BJ (cell line): ENCODE data around the gene RPLP1. TPM values are rescaled to one million over a fixed set of nuclear protein-coding genes. Genes with fewer than 3 reads are reported as not detected.

Experiments used
- CTCF ChIA-PET: fragments of 350-600 bp; formaldehyde crosslinking; extraction: SDS; loops from one replicate; lab custom pipeline; 2021; ENCODE audit warnings: antibody characterized with exemption, inconsistent platforms; lab: Yijun Ruan, JAX
- POLR2A ChIA-PET: fragments of 300-600 bp; sonication (Branson Sonifier 250); formaldehyde crosslinking; extraction: SDS; loops from one replicate; lab custom pipeline; 2021; ENCODE audit warnings: antibody characterized with exemption; lab: Charles Lee
- DNase-seq: peaks from one replicate; pipeline ENCODE4 v3.0.0-alpha.2; 2011; ENCODE audit warnings: low read depth
- H3K27me3 ChIP-seq: 2 replicates; pipeline ENCODE4 v1.6.0; 2011; ENCODE audit warnings: low read length; ENCODE audit not compliant: control insufficient read depth, insufficient read depth
- H3K36me3 ChIP-seq: 2 replicates; pipeline ENCODE4 v1.5.1; 2011; ENCODE audit warnings: low read length; ENCODE audit not compliant: control insufficient read depth, insufficient read depth
- H3K4me3 ChIP-seq: 2 replicates; pipeline ENCODE4 v1.5.1; 2011; ENCODE audit warnings: low read depth, mild to moderate bottlenecking, control low read depth, low read length
- CTCF ChIP-seq: IDR thresholded peaks from 2 replicates; pipeline ENCODE4 v1.5.1; 2011; ENCODE audit warnings: low read depth, mild to moderate bottlenecking, control low read depth, inconsistent platforms, low read length, moderate library complexity; ENCODE audit not compliant: insufficient read depth
- polyA plus RNA-seq: library from polyadenylated mRNA; depleted of rRNA; stranded (reverse); fragments of >200 nt; gene quantifications from 2 replicates; pipeline ENCODE4 v1.2.3, GENCODE V29; 2011

Gene RPLP1
- polyA plus RNA-seq, 1 experiment: 1,191 TPM

- POLR2A ChIA-PET: no interaction called here
- CTCF ChIA-PET: interaction anchor here (4.2 kb wide), 1 partner anchor 7 kb away, joined by 31 read pairs; no protein-coding TSS in a partner anchor
Observed at GRCh38 chr15:69454953-69455352, 2.3 kb downstream of the RPLP1 start.

GRCh38 chr15:69456208-69457166 is 3.9 kb downstream of the RPLP1 start:
- ChIA-PET POLR2A (interaction anchor here (0.5 to 0.6 kb wide), 2 partner anchors 25 to 1335 kb away, joined by 3 to 5 read pairs; no protein-coding TSS in a partner anchor), CTCF (interaction anchor here (0.6 to 1.5 kb wide), 2 partner anchors 62 to 1066 kb away, joined by 4 to 6 read pairs; no protein-coding TSS in a partner anchor)
- Histone ChIP-seq H3K27me3 (no peaks in the 10 kb centered on the region), H3K4me3 (no peak overlapping the region), H3K36me3 (peaks cover 6% of the 10 kb centered on the region; the same call in 1 of the 2 replicates)
- TF ChIP-seq CTCF: no peak
- DNase-seq: no peak

More at GRCh38 chr15:69454953-69455352, 2.3 kb downstream of the RPLP1 start:
- peaks cover 6% of the 10 kb centered on the region; the same call in 1 of the 2 replicates for H3K36me3 ChIP-seq
- no peaks in the 10 kb centered on the region for H3K27me3 ChIP-seq
- DNase-seq: no peak
- no peak for TF ChIP-seq CTCF
- H3K4me3 ChIP-seq: no peak overlapping the region

- ChIA-PET CTCF (interaction anchor here (0.9 to 1.0 kb wide), 2 partner anchors 18 to 63 kb away, joined by 3 read pairs; no protein-coding TSS in a partner anchor), POLR2A (no interaction called here)
- no peak for TF ChIP-seq CTCF
- no peak overlapping the region for H3K4me3 ChIP-seq
- H3K27me3 ChIP-seq: no peaks in the 10 kb centered on the region
- no peak for DNase-seq
- peaks cover 6% of the 10 kb centered on the region; the same call in 1 of the 2 replicates for H3K36me3 ChIP-seq
Observed at GRCh38 chr15:69457304-69458280, 5.0 kb downstream of the RPLP1 start.

- CTCF ChIA-PET: no interaction called here
- TF ChIP-seq CTCF: no peak
- DNase-seq: no peak
- H3K36me3 ChIP-seq: peaks cover 6% of the 10 kb centered on the region; the same call in 1 of the 2 replicates
- H3K27me3 ChIP-seq: no peaks in the 10 kb centered on the region
- no peak overlapping the region for H3K4me3 ChIP-seq
- POLR2A ChIA-PET: no interaction called here
Observed at GRCh38 chr15:69459066-69459465, 6.4 kb downstream of the RPLP1 start.
